ENCODE results near the gene SGSM1.

The SGSM1 gene

GRCh38 chr22:24976442-24977218 lies 170.6 kb downstream of the SGSM1 start:
- DNase-seq (ENCODE audit: low read depth in 2 of 2, low spot score in 1 of 2): no peak
